Type B pancreatic cell (in vitro differentiated cells): ENCODE results near the gene TNS3. TPM values are rescaled to one million over a fixed set of nuclear protein-coding genes. Genes with fewer than 3 reads are reported as not detected.
"Not testable (repeated sequence)": the region's sequence is repeated elsewhere in the genome, so short reads cannot be mapped to it uniquely, and the experiment has no call there.

Experiments used
- DNase-seq: peaks from one replicate; pipeline ENCODE4 v3.0.0; 2021; ENCODE audit warnings: mixed read lengths; ENCODE audit not compliant: unreplicated experiment; ENCODE audit errors: extremely low spot score
- H3K27ac Mint-ChIP-seq: 2 replicates; pipeline ENCODE4 v1.8.0; 2021; ENCODE audit warnings: mild to moderate bottlenecking, mixed read lengths
- H3K27me3 Mint-ChIP-seq: 2 replicates; pipeline ENCODE4 v1.8.0; 2021; ENCODE audit warnings: mixed read lengths
- H3K36me3 Mint-ChIP-seq: 2 replicates; pipeline ENCODE4 v1.8.0; 2021; ENCODE audit warnings: mixed read lengths
- H3K4me1 Mint-ChIP-seq: one replicate; pipeline ENCODE4 v1.8.0; 2021; ENCODE audit warnings: mixed read lengths; ENCODE audit not compliant: unreplicated experiment
- H3K4me3 Mint-ChIP-seq: 2 replicates; pipeline ENCODE4 v1.8.0; 2021; ENCODE audit warnings: mild to moderate bottlenecking, mixed read lengths
- H3K9me3 Mint-ChIP-seq: 2 replicates; pipeline ENCODE4 v1.8.0; 2021; ENCODE audit warnings: mixed read lengths
- CTCF ChIP-seq: fragments of 200-600 bp; sonication (generic); conservative IDR thresholded peaks from 2 replicates; pipeline ENCODE4 v1.5.0; 2021; ENCODE audit warnings: antibody characterized with exemption, mild to moderate bottlenecking
- total RNA-seq: library from RNA; stranded (reverse); gene quantifications from 2 replicates; pipeline ENCODE4 v1.2.1, GENCODE V29; 2021; ENCODE audit warnings: low replicate concordance

The TNS3 gene
- total RNA-seq, 1 donor from 2014 or later, result 138 TPM

- Mint-ChIP-seq H3K36me3 (peaks cover 10% of the 10 kb centered on the region), H3K4me3 (no peak overlapping the region), H3K4me1 (peaks cover 61% of the 10 kb centered on the region), H3K9me3 (no peaks in the 10 kb centered on the region), H3K27me3 (peaks cover 7% of the 10 kb centered on the region), H3K27ac (no peak overlapping the region)
- DNase-seq, result no peak
- TF ChIP-seq CTCF, result no peak
Observed at GRCh38 chr7:47542051-47542450, 39.9 kb downstream of the TNS3 start.

GRCh38 chr7:47541485-47541884, 40.4 kb downstream of the TNS3 start:
- H3K9me3 Mint-ChIP-seq, H3K36me3 Mint-ChIP-seq, H3K4me3 Mint-ChIP-seq, H3K27me3 Mint-ChIP-seq, DNase-seq: not testable (repeated sequence)
- peaks cover 56% of the 10 kb centered on the region for H3K4me1 Mint-ChIP-seq
- H3K27ac Mint-ChIP-seq, result peak overlapping the region; percentile 41

- Mint-ChIP-seq H3K4me1 (peaks cover 60% of the 10 kb centered on the region), H3K27ac (no peak overlapping the region), H3K9me3 (no peaks in the 10 kb centered on the region), H3K4me3 (no peak overlapping the region), H3K27me3 (peaks cover 10% of the 10 kb centered on the region), H3K36me3 (peaks cover 8% of the 10 kb centered on the region)
- no peak for DNase-seq
- TF ChIP-seq CTCF, result no peak
Observed at GRCh38 chr7:47540387-47541350, 41.2 kb downstream of the TNS3 start.

GRCh38 chr7:47540053-47540386, 41.9 kb downstream of the TNS3 start:
- peaks cover 8% of the 10 kb centered on the region for H3K36me3 Mint-ChIP-seq
- no peak for DNase-seq
- no peak for TF ChIP-seq CTCF
- H3K27ac Mint-ChIP-seq, result peak overlapping the region; percentile 30
- peaks cover 67% of the 10 kb centered on the region for H3K4me1 Mint-ChIP-seq
- H3K9me3 Mint-ChIP-seq, result no peaks in the 10 kb centered on the region
- peak overlapping the region; percentile 75 for H3K4me3 Mint-ChIP-seq
- peaks cover 10% of the 10 kb centered on the region for H3K27me3 Mint-ChIP-seq

- Mint-ChIP-seq H3K4me3 (peak overlapping the region; percentile 75), H3K27me3 (peaks cover 10% of the 10 kb centered on the region), H3K36me3 (peaks cover 4% of the 10 kb centered on the region), H3K4me1 (peaks cover 68% of the 10 kb centered on the region), H3K27ac (peak overlapping the region; percentile 30), H3K9me3 (no peaks in the 10 kb centered on the region)
- no peak for TF ChIP-seq CTCF
- DNase-seq, result no peak
Observed at GRCh38 chr7:47539398-47540052, 42.4 kb downstream of the TNS3 start.

GRCh38 chr7:47538846-47539311, 43.0 kb downstream of the TNS3 start:
- H3K4me3 Mint-ChIP-seq, result peak overlapping the region; percentile 75

More at GRCh38 chr7:47538846-47539311, 43.0 kb downstream of the TNS3 start:
- Mint-ChIP-seq H3K36me3 (peaks cover 3% of the 10 kb centered on the region), H3K4me1 (peaks cover 67% of the 10 kb centered on the region), H3K9me3 (no peaks in the 10 kb centered on the region), H3K27me3 (peaks cover 10% of the 10 kb centered on the region), H3K27ac (peak overlapping the region; percentile 67)
- TF ChIP-seq CTCF, result no peak
- no peak for DNase-seq
